Fibroblast of mammary gland (primary cell): Measurements from ENCODE around the gene MRPL38.

Experiments
- DNase-seq: peaks from one replicate; pipeline ENCODE4 v3.0.0-alpha.2; 2010; ENCODE audit warnings: low read depth
- H3K4me3 ChIP-seq: 2 replicates; pipeline ENCODE4 v1.5.1; 2011; ENCODE audit warnings: low read depth, mild to moderate bottlenecking, low read length, moderate library complexity; ENCODE audit not compliant: control insufficient read depth
- CTCF ChIP-seq: conservative IDR thresholded peaks from 2 replicates; pipeline ENCODE4 v1.5.1; 2011; ENCODE audit warnings: low read depth, low read length, inconsistent platforms; ENCODE audit not compliant: control insufficient read depth, insufficient read depth

The MRPL38 gene

GRCh38 chr17:75926456-75926855, 21.8 kb upstream of the MRPL38 start:
- DNase-seq = no peak
- no peak for TF ChIP-seq CTCF
- no peak overlapping the region for H3K4me3 ChIP-seq

GRCh38 chr17:75925912-75926311, 21.2 kb upstream of the MRPL38 start:
- no peak for DNase-seq
- TF ChIP-seq CTCF = no peak
- no peak overlapping the region for H3K4me3 ChIP-seq

DNA sequence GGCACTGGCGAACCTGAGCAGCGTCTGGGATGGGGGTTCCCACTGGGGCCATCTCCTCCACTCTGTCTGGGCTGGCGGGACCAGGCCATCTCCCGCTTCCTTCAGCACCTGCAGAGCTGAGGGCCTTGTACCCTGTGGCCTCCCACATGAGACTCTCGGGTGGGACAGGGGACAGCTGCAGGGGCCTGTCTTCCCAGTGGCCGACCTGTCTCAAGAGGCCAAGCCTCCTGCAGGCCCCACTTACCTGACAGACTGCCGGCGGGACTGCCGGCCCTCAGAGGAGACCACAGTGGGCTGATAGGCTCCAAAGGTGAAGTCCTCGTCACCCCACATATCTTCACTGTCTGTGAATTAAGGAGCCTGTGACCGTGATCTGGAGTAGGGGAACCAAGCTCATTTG, 20.4 kb upstream of the MRPL38 start:
- no peak for DNase-seq
- TF ChIP-seq CTCF = no peak
- H3K4me3 ChIP-seq = no peak overlapping the region

DNA sequence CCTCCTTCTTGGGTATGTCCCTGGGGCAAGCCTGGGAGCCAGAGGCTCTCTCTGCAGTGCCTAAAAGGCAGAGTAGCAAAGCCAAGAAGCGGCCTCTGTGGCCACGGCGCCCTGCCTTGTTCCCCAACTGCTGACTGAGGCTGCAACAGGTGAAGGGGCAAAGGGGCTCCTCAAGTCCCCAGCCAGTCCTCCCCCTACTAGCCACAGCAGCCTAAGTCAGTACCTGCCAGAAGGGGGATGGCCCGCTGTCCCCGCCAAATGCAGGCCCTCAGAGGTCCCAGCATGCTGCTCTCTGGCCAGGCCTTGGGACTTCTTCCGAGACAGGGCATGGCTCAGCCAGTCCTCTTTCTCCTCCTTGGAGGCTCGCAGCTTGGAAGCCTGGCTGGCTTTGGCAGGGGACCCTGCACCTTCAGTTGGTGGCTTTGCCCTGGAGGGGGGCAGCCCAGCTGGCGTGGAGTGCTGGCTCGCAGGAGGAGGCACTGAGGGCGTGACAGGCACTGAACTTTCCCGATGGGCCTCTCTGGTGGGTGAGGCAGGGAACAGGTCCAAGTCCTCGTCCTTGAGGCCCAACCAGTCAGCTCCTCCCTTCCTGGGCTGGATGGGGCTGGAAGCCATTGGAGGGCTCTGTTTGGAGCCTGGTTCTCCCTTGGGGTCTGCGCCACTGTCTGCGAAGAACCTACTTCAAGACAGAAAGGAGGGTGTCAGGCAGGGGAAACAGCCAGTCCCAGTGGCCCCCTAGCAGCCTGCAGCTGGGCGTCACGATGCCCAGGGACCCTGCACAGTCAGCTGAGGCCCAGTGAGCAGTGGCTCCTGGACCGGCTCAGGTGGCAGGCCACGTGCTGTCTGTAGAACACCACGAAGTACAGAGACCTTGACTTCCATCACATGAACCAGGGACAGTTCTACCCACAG, 18.5 kb upstream of the MRPL38 start:
- no peak overlapping the region for H3K4me3 ChIP-seq
- DNase-seq = no peak
- no peak for TF ChIP-seq CTCF

- no peak overlapping the region for H3K4me3 ChIP-seq
- DNase-seq = no peak
- no peak for TF ChIP-seq CTCF
Observed at GRCh38 chr17:75922173-75922961, 17.7 kb upstream of the MRPL38 start.

- DNase-seq = no peak
- TF ChIP-seq CTCF = no peak
- no peak overlapping the region for H3K4me3 ChIP-seq
Observed at GRCh38 chr17:75921596-75921995, 16.9 kb upstream of the MRPL38 start.
